ENCODE data around the gene IFITM1.
"Not testable (repeated sequence)": the region's sequence is repeated elsewhere in the genome, so short reads cannot be mapped to it uniquely, and the experiment has no call there.

DNA sequence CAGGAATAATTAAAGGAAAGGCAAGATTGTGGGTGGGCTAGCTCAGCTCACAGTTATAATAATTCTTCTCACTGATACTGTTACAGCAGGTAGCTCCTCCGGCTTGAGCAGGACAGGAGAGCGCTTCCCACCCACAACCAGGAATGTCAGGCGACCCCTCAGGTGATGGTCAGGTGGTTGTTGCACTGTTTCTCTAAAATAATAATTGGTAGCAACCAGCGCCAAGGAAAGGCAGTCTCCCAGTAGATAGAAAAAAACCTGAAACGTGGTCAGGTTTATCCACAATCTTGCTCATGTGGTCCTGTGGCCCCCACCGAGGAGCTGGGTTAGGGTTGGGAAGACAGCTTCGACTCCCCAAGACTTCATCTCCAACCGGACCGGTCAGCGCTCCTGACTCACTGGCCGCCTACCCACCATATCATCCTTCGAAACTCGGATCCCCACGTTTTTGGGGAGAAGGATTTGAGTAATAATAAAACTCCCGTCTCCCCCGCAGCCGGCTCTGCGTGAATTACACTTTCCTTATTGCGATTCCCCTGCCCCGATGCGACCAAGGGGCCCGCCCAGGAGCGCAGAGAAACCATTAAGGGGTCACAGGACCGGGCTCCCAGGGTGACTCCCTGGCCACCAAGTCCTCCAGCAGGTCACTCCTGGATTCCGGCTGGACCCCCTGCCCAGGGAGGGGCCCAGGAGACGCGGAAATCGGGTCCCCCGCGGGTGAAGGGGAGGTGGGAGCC, 4.0 kb downstream of the IFITM1 start:
- TF ChIP-seq, protein P1, sequence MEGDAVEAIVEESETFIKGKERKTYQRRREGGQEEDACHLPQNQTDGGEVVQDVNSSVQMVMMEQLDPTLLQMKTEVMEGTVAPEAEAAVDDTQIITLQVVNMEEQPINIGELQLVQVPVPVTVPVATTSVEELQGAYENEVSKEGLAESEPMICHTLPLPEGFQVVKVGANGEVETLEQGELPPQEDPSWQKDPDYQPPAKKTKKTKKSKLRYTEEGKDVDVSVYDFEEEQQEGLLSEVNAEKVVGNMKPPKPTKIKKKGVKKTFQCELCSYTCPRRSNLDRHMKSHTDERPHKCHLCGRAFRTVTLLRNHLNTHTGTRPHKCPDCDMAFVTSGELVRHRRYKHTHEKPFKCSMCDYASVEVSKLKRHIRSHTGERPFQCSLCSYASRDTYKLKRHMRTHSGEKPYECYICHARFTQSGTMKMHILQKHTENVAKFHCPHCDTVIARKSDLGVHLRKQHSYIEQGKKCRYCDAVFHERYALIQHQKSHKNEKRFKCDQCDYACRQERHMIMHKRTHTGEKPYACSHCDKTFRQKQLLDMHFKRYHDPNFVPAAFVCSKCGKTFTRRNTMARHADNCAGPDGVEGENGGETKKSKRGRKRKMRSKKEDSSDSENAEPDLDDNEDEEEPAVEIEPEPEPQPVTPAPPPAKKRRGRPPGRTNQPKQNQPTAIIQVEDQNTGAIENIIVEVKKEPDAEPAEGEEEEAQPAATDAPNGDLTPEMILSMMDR (IDR thresholded peaks at IDR 0.05 in 8 of 11, conservative IDR thresholded peaks at IDR 0.05 in 3 of 11): peak in 1 of 11 experiments; percentile 25
- TF ChIP-seq POLR2A (IDR thresholded peaks at IDR 0.05): not testable (repeated sequence)
